Spinal cord (tissue), 10 donors: ENCODE measurements around the gene GPHN. TPM values are rescaled to one million over a fixed set of nuclear protein-coding genes. Genes with fewer than 3 reads are reported as not detected.

Experiments
- DNase-seq, 6 donors: peaks; one replicate each; pipeline versions ENCODE4 v3.0.0 to v3.0.0-alpha.2; 2013 to 2015; ENCODE audit warnings: low spot score in 6 of 6, low read depth in 4 of 6
- H3K27ac ChIP-seq: one replicate; pipeline ENCODE4 v1.5.1; 2013; ENCODE audit warnings: low read depth, low read length, control low read depth
- H3K27me3 ChIP-seq: one replicate; pipeline ENCODE4 v1.6.1; 2013; ENCODE audit warnings: low read length; ENCODE audit not compliant: control insufficient read depth, insufficient read depth
- H3K36me3 ChIP-seq: one replicate; pipeline ENCODE4 v1.6.1; 2013; ENCODE audit warnings: low read length; ENCODE audit not compliant: control insufficient read depth, insufficient read depth
- H3K4me1 ChIP-seq: one replicate; pipeline ENCODE4 v1.6.1; 2013; ENCODE audit warnings: low read length; ENCODE audit not compliant: control insufficient read depth, insufficient read depth
- H3K4me3 ChIP-seq: one replicate; pipeline ENCODE4 v1.5.1; 2013; ENCODE audit warnings: low read depth, low read length, control low read depth
- H3K9me3 ChIP-seq: one replicate; pipeline ENCODE4 v1.6.1; 2013; ENCODE audit warnings: low read length; ENCODE audit not compliant: control insufficient read depth, insufficient read depth
- WGBS: methylation state at CpG from one replicate; pipeline ENCODE4 v1.1.5; 2013; ENCODE audit warnings: missing lambda C conversion rate; ENCODE audit not compliant: insufficient coverage; 5-methylcytosine and 5-hydroxymethylcytosine counted together
- polyA plus RNA-seq, 2 donors: library from polyadenylated mRNA; unstranded; fragments of 120-200 nt; gene quantifications; one replicate each; pipeline ENCODE4 v1.2.1, GENCODE V29; 2013; ENCODE audit not compliant: insufficient read length in 2 of 2
- total RNA-seq, 2 donors: library from RNA; depleted of rRNA in 1 of 2; stranded (reverse); fragments of 120-200 nt in 1 of 2; fragments of >200 nt in 1 of 2; gene quantifications; one replicate each; pipeline versions ENCODE4 v1.2.3 to v1.2.4, GENCODE V29; 2013 to 2014
- donor health status: healthy.

GPHN gene
- total and polyA plus RNA-seq, 4 donors, result 38.5 to 115 (median 103) TPM

DNA sequence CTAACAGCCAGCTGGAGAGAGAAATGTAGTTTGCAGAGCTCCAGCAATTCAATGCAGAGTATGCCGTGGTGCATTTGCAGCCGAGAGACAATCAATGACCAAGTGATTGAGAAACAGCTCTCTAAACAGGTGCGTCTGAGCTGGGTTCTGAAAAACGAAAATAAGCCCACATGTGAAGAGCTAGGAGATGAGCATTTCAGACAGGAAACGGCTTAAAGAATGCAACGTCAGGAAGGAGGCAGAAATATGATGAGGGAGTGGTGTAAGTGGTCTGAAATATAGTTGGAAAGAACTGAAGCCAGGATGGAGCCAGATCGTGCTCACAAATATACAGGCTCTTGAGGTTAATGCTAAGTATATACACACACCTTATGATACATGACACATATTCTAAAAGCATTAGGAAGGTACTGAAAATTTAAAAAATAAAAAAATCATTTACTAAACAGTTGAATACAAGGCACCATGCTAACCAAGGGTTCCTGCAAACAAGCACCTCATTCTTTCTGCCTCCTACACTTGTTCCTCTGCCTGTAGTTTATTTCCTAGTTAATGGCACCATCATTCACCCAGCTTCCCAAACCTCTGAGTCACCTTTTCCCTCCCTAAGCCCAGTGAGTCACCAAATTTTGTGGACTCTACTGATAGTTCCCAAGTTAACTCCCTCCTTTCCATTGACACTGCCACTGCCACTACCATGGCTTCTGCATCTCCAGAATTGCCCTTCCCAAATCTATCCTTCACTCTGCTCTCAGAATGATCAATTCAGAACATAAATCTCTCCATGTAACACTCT lies 679.0 kb downstream of the GPHN start:
- no peak overlapping the region for H3K4me3 ChIP-seq
- WGBS, result 84% methylated on average over 6 of the region's 7 CpGs
- no peaks in the 10 kb centered on the region for H3K4me1 ChIP-seq
- H3K27ac ChIP-seq, result no peak overlapping the region
- no peaks in the 10 kb centered on the region for H3K36me3 ChIP-seq
- H3K27me3 ChIP-seq, result no peaks in the 10 kb centered on the region
- DNase-seq, result no peak
- H3K9me3 ChIP-seq, result no peaks in the 10 kb centered on the region

GRCh38 chr14:67187826-67188225 lies 679.9 kb downstream of the GPHN start:
- no CpG with 5 or more reads among the region's 2 CpGs for WGBS
- no peak for DNase-seq
- Histone ChIP-seq H3K27ac (no peak overlapping the region), H3K9me3 (no peaks in the 10 kb centered on the region), H3K36me3 (no peaks in the 10 kb centered on the region), H3K27me3 (no peaks in the 10 kb centered on the region), H3K4me1 (no peaks in the 10 kb centered on the region), H3K4me3 (no peak overlapping the region)

GRCh38 chr14:67188326-67188725 lies 680.4 kb downstream of the GPHN start:
- Histone ChIP-seq H3K9me3 (no peaks in the 10 kb centered on the region), H3K27me3 (no peaks in the 10 kb centered on the region), H3K36me3 (no peaks in the 10 kb centered on the region), H3K4me1 (no peaks in the 10 kb centered on the region), H3K4me3 (no peak overlapping the region), H3K27ac (no peak overlapping the region)
- DNase-seq, result no peak
- WGBS, result 82% methylated on average over 2 of the region's 4 CpGs

DNA sequence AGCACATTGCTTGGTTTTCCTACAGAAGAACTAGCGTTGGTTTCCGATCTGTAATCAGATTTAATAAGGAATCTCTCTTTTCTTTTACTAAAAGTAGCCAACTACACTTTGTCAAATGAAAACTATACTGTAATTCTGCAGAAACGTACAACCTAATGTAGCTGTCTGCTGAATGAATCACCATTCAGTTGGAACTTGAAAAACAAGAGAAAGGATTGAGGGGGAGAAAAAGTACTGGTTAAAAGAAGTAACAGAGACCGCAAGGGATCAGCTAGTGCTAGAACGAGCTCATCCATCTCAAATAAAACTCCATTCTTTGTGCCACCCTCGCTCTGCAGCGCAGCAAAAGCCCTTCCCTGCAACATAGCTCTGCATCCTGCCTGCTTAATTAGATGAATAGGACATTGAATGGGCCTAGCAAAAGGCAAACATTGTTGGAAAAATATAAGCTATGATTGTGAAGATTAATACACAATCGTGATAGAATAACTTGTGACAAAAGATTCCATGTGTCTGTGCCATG lies 683.9 kb downstream of the GPHN start:
- Histone ChIP-seq H3K4me1 (no peaks in the 10 kb centered on the region), H3K9me3 (no peaks in the 10 kb centered on the region), H3K36me3 (no peaks in the 10 kb centered on the region), H3K27ac (no peak overlapping the region), H3K27me3 (no peaks in the 10 kb centered on the region), H3K4me3 (no peak overlapping the region)
- 40% methylated on average over 1 of the region's 8 CpGs for WGBS
- DNase-seq, result peak in 2 of 6 donors; percentile 6 to 22

DNA sequence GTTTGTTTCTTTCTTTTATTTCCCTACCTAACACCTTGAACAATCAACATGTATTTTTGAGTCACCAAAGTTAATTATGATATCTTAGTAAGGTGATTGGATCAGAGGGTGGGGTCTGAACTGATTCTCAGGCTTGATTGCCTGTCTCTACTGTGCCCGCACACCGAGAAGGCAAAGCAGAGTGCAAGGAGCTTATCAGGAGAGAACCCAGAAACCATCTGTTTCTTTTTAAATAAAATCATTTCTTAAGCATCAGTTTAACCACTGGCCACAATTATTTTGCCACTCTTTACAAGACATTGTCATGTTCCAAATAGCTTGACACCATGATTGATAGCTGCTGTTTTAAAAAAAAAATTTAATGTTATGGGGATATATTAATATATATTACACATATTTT lies 684.4 kb downstream of the GPHN start:
- H3K36me3 ChIP-seq, result no peaks in the 10 kb centered on the region
- no peak for DNase-seq
- no peak overlapping the region for H3K27ac ChIP-seq
- no peaks in the 10 kb centered on the region for H3K9me3 ChIP-seq
- no peak overlapping the region for H3K4me3 ChIP-seq
- 93% methylated on average over 2 of the region's 2 CpGs for WGBS
- H3K4me1 ChIP-seq, result no peaks in the 10 kb centered on the region
- no peaks in the 10 kb centered on the region for H3K27me3 ChIP-seq

GRCh38 chr14:67195279-67195678 lies 687.3 kb downstream of the GPHN start:
- no peaks in the 10 kb centered on the region for H3K4me1 ChIP-seq
- DNase-seq, result no peak
- WGBS, result 86% methylated on average over 2 of the region's 2 CpGs
- no peak overlapping the region for H3K4me3 ChIP-seq
- no peaks in the 10 kb centered on the region for H3K9me3 ChIP-seq
- H3K27me3 ChIP-seq, result no peaks in the 10 kb centered on the region
- peaks cover 7% of the 10 kb centered on the region for H3K36me3 ChIP-seq
- H3K27ac ChIP-seq, result no peak overlapping the region

DNA sequence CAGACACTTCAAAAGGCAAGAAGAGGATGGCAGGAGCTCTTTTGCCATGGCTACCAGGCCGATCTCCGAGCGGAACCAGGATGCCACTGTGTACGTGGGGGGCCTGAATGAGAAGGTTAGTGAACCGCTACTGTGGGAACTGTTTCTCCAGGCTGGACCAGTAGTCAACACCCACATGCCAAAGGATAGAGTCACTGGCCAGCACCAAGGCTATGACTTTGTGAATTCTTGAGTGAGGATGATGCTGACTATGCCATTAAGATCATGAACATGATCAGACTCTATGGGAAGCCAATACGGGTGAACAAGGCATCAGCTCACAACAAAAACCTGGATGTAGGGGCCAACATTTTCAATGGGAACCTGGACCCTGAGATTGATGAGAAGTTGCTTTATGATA lies 691.1 kb downstream of the GPHN start:
- no peak for DNase-seq
- Histone ChIP-seq H3K4me3 (no peak overlapping the region), H3K27me3 (no peaks in the 10 kb centered on the region), H3K4me1 (no peaks in the 10 kb centered on the region), H3K9me3 (no peaks in the 10 kb centered on the region), H3K27ac (no peak overlapping the region), H3K36me3 (peaks cover 7% of the 10 kb centered on the region)
- WGBS, result 93% methylated on average over 6 of the region's 6 CpGs

GRCh38 chr14:67207810-67208209 lies 699.9 kb downstream of the GPHN start:
- Histone ChIP-seq H3K4me3 (no peak overlapping the region), H3K4me1 (no peaks in the 10 kb centered on the region), H3K27me3 (no peaks in the 10 kb centered on the region), H3K27ac (no peak overlapping the region), H3K9me3 (no peaks in the 10 kb centered on the region), H3K36me3 (no peaks in the 10 kb centered on the region)
- WGBS, result 94% methylated on average over 5 of the region's 8 CpGs
- DNase-seq, result no peak

DNA sequence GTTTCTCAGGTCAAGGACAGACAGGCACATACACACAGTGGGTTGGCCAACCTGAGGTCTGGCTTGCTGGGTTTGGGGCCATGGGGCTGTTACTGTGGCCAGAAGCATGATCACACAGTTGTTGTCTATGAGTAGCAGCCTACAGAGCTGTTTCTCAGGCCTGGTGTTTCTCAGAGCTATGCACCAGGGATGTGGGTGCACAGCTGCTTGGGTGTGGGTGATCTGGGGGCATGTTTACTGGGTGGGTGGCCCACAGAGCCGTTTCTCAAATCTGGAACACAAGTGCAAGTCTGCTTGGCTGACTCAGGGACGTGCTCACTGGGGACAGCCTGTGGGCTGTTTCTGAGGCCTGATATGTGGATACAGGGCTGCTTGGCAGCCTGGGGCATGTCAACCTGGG lies 710.2 kb downstream of the GPHN start:
- WGBS, result 76% methylated on average over 2 of the region's 2 CpGs
- no peaks in the 10 kb centered on the region for H3K36me3 ChIP-seq
- DNase-seq, result no peak
- no peaks in the 10 kb centered on the region for H3K4me1 ChIP-seq
- no peaks in the 10 kb centered on the region for H3K9me3 ChIP-seq
- H3K4me3 ChIP-seq, result no peak overlapping the region
- H3K27ac ChIP-seq, result no peak overlapping the region
- no peaks in the 10 kb centered on the region for H3K27me3 ChIP-seq
